Measurements from ENCODE around the gene GSC2.

DNA sequence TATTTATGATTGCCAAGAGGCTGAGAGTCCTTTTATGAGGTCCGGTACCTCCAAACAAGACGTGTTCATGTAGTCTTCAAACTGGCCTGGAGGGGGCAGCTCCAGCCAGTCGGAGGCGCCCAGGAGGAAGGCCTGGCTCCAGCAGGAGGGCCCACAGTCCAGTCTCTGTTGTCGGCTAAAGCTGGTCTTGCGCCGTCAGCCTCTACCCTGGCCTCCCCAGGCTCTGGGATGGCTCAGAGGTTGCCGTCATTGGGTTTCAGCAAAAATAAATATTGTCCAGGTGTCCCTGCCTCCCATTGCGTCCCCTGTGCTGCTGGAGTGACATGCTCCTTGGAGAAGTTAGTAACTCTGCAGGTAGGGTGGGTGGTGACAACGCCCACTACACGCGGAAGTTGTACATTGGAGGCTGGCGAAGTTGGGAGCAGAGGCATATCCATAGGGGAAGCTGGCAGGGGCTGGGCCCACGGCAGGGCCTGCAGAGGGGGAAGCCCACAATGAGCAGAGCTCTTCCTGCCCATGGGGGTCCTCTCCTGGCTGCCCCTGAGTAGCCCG is 29.5 kb upstream of the GSC2 start:
- TF ChIP-seq EP300 (IDR thresholded peaks at IDR 0.05; ENCODE audit: borderline replicate concordance) (no peak), TEAD4 (IDR thresholded peaks at IDR 0.05) (no peak), ZBTB7A (IDR thresholded peaks at IDR 0.05; ENCODE audit: low read depth) (no peak), CREB1 (IDR thresholded peaks at IDR 0.05; ENCODE audit: low read depth) (no peak), RAD21 (IDR thresholded peaks at IDR 0.05; ENCODE audit: low read depth) (peak; percentile 81), CEBPB (IDR thresholded peaks at IDR 0.05) (no peak)
- TF ChIP-seq, protein P1, sequence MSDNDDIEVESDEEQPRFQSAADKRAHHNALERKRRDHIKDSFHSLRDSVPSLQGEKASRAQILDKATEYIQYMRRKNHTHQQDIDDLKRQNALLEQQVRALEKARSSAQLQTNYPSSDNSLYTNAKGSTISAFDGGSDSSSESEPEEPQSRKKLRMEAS (IDR thresholded peaks at IDR 0.05): no peak
- TF ChIP-seq, protein P2, sequence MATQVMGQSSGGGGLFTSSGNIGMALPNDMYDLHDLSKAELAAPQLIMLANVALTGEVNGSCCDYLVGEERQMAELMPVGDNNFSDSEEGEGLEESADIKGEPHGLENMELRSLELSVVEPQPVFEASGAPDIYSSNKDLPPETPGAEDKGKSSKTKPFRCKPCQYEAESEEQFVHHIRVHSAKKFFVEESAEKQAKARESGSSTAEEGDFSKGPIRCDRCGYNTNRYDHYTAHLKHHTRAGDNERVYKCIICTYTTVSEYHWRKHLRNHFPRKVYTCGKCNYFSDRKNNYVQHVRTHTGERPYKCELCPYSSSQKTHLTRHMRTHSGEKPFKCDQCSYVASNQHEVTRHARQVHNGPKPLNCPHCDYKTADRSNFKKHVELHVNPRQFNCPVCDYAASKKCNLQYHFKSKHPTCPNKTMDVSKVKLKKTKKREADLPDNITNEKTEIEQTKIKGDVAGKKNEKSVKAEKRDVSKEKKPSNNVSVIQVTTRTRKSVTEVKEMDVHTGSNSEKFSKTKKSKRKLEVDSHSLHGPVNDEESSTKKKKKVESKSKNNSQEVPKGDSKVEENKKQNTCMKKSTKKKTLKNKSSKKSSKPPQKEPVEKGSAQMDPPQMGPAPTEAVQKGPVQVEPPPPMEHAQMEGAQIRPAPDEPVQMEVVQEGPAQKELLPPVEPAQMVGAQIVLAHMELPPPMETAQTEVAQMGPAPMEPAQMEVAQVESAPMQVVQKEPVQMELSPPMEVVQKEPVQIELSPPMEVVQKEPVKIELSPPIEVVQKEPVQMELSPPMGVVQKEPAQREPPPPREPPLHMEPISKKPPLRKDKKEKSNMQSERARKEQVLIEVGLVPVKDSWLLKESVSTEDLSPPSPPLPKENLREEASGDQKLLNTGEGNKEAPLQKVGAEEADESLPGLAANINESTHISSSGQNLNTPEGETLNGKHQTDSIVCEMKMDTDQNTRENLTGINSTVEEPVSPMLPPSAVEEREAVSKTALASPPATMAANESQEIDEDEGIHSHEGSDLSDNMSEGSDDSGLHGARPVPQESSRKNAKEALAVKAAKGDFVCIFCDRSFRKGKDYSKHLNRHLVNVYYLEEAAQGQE (IDR thresholded peaks at IDR 0.05; ENCODE audit: low read depth): no peak
